Mammary epithelial cell (primary cell): Measurements from ENCODE around the gene GRIN3A.

Source experiments
- EZH2 ChIP-seq: IDR thresholded peaks from 2 replicates; pipeline ENCODE4 v1.6.1; 2012; ENCODE audit warnings: low read length, inconsistent platforms, borderline replicate concordance
- TF ChIP-seq, protein P1 (sequence below), 2 donors: IDR thresholded peaks in 1 of 2; conservative IDR thresholded peaks in 1 of 2; 2 replicates each; pipeline ENCODE4 v1.5.1; 2011 to 2012; ENCODE audit warnings: inconsistent platforms in 2 of 2, low read length in 2 of 2, mild to moderate bottlenecking in 2 of 2, control low read depth in 1 of 2, low read depth in 1 of 2; ENCODE audit not compliant: insufficient read depth in 1 of 2; ENCODE audit errors: extremely low read depth in 1 of 2

- TF ChIP-seq, protein P1, sequence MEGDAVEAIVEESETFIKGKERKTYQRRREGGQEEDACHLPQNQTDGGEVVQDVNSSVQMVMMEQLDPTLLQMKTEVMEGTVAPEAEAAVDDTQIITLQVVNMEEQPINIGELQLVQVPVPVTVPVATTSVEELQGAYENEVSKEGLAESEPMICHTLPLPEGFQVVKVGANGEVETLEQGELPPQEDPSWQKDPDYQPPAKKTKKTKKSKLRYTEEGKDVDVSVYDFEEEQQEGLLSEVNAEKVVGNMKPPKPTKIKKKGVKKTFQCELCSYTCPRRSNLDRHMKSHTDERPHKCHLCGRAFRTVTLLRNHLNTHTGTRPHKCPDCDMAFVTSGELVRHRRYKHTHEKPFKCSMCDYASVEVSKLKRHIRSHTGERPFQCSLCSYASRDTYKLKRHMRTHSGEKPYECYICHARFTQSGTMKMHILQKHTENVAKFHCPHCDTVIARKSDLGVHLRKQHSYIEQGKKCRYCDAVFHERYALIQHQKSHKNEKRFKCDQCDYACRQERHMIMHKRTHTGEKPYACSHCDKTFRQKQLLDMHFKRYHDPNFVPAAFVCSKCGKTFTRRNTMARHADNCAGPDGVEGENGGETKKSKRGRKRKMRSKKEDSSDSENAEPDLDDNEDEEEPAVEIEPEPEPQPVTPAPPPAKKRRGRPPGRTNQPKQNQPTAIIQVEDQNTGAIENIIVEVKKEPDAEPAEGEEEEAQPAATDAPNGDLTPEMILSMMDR (conservative IDR thresholded peaks at IDR 0.05 in 1 of 2, IDR thresholded peaks at IDR 0.05 in 1 of 2; ENCODE audit: extremely low read depth in 1 of 2, insufficient read depth in 1 of 2, low read depth in 1 of 2, low read length in 2 of 2), result no peak
- TF ChIP-seq EZH2, result no peak
Measured at GRCh38 chr9:101585740-101586139, 152.7 kb downstream of the GRIN3A start.
